H1 (cell line): Measurements from ENCODE around the gene AATK. TPM values are rescaled to one million over a fixed set of nuclear protein-coding genes. Genes with fewer than 3 reads are reported as not detected.

Experiments
- HDAC6 ChIP-seq: IDR thresholded peaks from one replicate; pipeline ENCODE4 v1.7.1; 2012; ENCODE audit warnings: low read depth, mild to moderate bottlenecking, inconsistent platforms, low read length, moderate library complexity
- polyA plus RNA-seq, 7 experiments: library from polyadenylated mRNA; depleted of rRNA in 3 of 7; stranded (reverse) in 5 of 7; unstranded in 2 of 7; fragments of >200 nt in 5 of 7; fragments of 200-250 nt in 2 of 7; gene quantifications; 1 replicate in 5 of 7; 2 replicates in 1 of 7; 4 replicates in 1 of 7; pipeline versions ENCODE4 v1.2.1 to v1.2.3, GENCODE V29; 2011 to 2013; ENCODE audit warnings: missing spikeins in 2 of 7, mixed read lengths in 2 of 7
- total RNA-seq: library from RNA; stranded (reverse); fragmentation: NEBNext Ultra II Directional; extraction: Animal tissue kit (Norgen Biotek cat#: 25700); gene quantifications from 2 replicates; pipeline ENCODE4 v1.2.1, GENCODE V29; 2021
- TF ChIP-seq, protein P1 (sequence below): IDR thresholded peaks from 2 replicates; pipeline ENCODE4 v1.6.1; 2012; ENCODE audit warnings: inconsistent platforms

Gene AATK
- total and polyA plus RNA-seq, 2 of the 8 experiments (the other 6 are each of a cell fraction or from before 2014, with no cell fraction given), result 1.7 to 3.5 TPM

DNA sequence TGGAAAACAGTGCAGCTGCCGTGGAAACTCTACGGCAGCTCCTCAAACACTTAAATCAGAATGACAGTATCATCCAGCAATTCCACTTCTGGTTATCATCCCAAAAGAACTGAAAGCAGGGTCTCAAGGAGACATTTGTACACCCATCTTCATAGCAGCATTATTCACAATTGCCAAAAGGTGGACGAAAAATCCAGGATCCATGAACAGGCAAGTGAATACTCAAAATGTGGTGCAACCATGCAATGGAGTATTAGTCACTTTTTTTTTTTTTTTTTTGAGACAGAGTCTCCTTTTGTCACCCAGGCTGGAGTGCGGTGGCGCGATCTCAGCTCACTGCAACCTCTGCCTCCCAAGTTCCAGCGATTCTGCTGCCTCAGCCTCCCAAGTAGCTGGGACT, 10.6 kb upstream of the AATK start (continued):
- no peak for TF ChIP-seq HDAC6
- TF ChIP-seq, protein P1, sequence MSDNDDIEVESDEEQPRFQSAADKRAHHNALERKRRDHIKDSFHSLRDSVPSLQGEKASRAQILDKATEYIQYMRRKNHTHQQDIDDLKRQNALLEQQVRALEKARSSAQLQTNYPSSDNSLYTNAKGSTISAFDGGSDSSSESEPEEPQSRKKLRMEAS, result no peak
